H1 (cell line): Measurements from ENCODE around the gene PRR19. TPM values are rescaled to one million over a fixed set of nuclear protein-coding genes. Genes with fewer than 3 reads are reported as not detected.
A peak's percentile ranks its signal among the peaks of the same experiment; 100 is the strongest.

Experiments
- CTCF ChIA-PET: fragments of 300-600 bp; sonication (Branson Sonifier 250); formaldehyde crosslinking; loops from one replicate; lab custom pipeline; 2021; ENCODE audit not compliant: partially characterized antibody; lab: Charles Lee
- POLR2A ChIA-PET: fragments of 300-600 bp; sonication (Branson Sonifier 250); formaldehyde crosslinking; loops from one replicate; lab custom pipeline; 2021; ENCODE audit warnings: inconsistent platforms; ENCODE audit not compliant: partially characterized antibody; lab: Charles Lee
- DNase-seq, 2 experiments: peaks; one replicate each; pipeline versions ENCODE4 v3.0.0 to v3.0.0-alpha.2; 2010 to 2022; ENCODE audit warnings: low spot score in 2 of 2, low read depth in 1 of 2, mixed read lengths in 1 of 2
- FAIRE-seq: peaks from 2 replicates; lab custom pipeline; 2011; peaks lifted over from hg19 to GRCh38; lab: Jason Lieb, UNC
- H2AFZ ChIP-seq: 2 replicates; pipeline ENCODE4 v1.8.1; 2012; ENCODE audit warnings: low read length, inconsistent platforms
- H2AK5ac ChIP-seq: 2 replicates; pipeline ENCODE4 v1.6.1; 2013; ENCODE audit warnings: low read depth, low read length
- H2BK120ac ChIP-seq: replicated peaks from 2 replicates; pipeline ENCODE3; 2013; ENCODE audit warnings: low read depth, low read length, inconsistent platforms
- H2BK12ac ChIP-seq: 2 replicates; pipeline ENCODE4 v1.6.1; 2013; ENCODE audit warnings: low read depth, low read length
- H2BK15ac ChIP-seq: 2 replicates; pipeline ENCODE4 v1.6.1; 2013; ENCODE audit warnings: low read length
- H2BK20ac ChIP-seq: 2 replicates; pipeline ENCODE4 v1.6.1; 2013; ENCODE audit warnings: low read length
- H2BK5ac ChIP-seq: 2 replicates; pipeline ENCODE4 v1.6.1; 2013; ENCODE audit warnings: low read depth, low read length
- H3K14ac ChIP-seq: 2 replicates; pipeline ENCODE4 v1.6.1; 2013; ENCODE audit warnings: inconsistent platforms; ENCODE audit not compliant: insufficient read length
- H3K18ac ChIP-seq: 2 replicates; pipeline ENCODE4 v1.6.1; 2013; ENCODE audit warnings: low read length; ENCODE audit errors: extremely low read depth
- H3K23ac ChIP-seq: 2 replicates; pipeline ENCODE4 v1.6.1; 2013; ENCODE audit warnings: inconsistent platforms; ENCODE audit not compliant: insufficient read length
- H3K23me2 ChIP-seq: 2 replicates; pipeline ENCODE4 v1.6.1; 2013; ENCODE audit warnings: low read depth, low read length
- H3K27ac ChIP-seq: 2 replicates; pipeline ENCODE4 v1.6.1; 2011; ENCODE audit warnings: low read depth, low read length, inconsistent platforms
- H3K27me3 ChIP-seq, 4 experiments: replicated peaks in 1 of 4; 1 replicate in 1 of 4; 2 replicates in 3 of 4; pipeline versions ENCODE4 v1.6.1 to v1.8.1; 2011 to 2013; ENCODE audit warnings: low read length in 3 of 4, mild to moderate bottlenecking in 3 of 4, inconsistent platforms in 2 of 4, mixed read lengths in 2 of 4, moderate library complexity in 1 of 4; ENCODE audit not compliant: control insufficient read depth in 3 of 4, insufficient read depth in 3 of 4; ENCODE audit errors: extremely low read depth in 1 of 4
- H3K36me3 ChIP-seq, 4 experiments: 2 replicates each; pipeline versions ENCODE4 v1.6.1 to v1.8.1; 2011 to 2013; ENCODE audit warnings: mild to moderate bottlenecking in 4 of 4, low read length in 3 of 4, moderate library complexity in 2 of 4, control low read depth in 1 of 4, inconsistent platforms in 1 of 4; ENCODE audit not compliant: insufficient read depth in 4 of 4, control insufficient read depth in 2 of 4
- H3K4ac ChIP-seq: replicated peaks from 2 replicates; pipeline ENCODE3; 2013; ENCODE audit warnings: low read length, low read depth, mixed read lengths, inconsistent platforms; ENCODE audit not compliant: insufficient read length
- H3K4me1 ChIP-seq, 4 experiments: replicated peaks in 1 of 4; 1 replicate in 1 of 4; 2 replicates in 3 of 4; pipeline versions ENCODE4 v1.6.1 to v1.8.1; 2011 to 2013; ENCODE audit warnings: low read length in 3 of 4, inconsistent platforms in 2 of 4, mixed read lengths in 1 of 4; ENCODE audit not compliant: insufficient read depth in 4 of 4, control insufficient read depth in 3 of 4
- H3K4me2 ChIP-seq, 2 experiments: 2 replicates each; pipeline versions ENCODE4 v1.6.1 to v1.8.1; 2011 to 2013; ENCODE audit warnings: low read depth in 2 of 2, low read length in 2 of 2, control low read depth in 1 of 2, inconsistent platforms in 1 of 2, mild to moderate bottlenecking in 1 of 2; ENCODE audit not compliant: insufficient read depth in 1 of 2
- H3K4me3 ChIP-seq, 4 experiments: fragments of 200-600, 300-600 bp in 1 of 4; sonication (generic), shearing (Covaris generic), sonication (Bioruptor Twin) in 1 of 4; 2 replicates each; pipeline versions ENCODE4 v1.5.1 to v1.8.1; 2011 to 2016; ENCODE audit warnings: low read length in 4 of 4, low read depth in 3 of 4, control low read depth in 2 of 4, inconsistent platforms in 2 of 4, mild to moderate bottlenecking in 2 of 4, mixed read lengths in 1 of 4, moderate library complexity in 1 of 4; ENCODE audit not compliant: insufficient read depth in 2 of 4; ENCODE audit errors: extremely low read depth in 1 of 4
- H3K56ac ChIP-seq: replicated peaks from 2 replicates; pipeline ENCODE3; 2013; ENCODE audit warnings: low read depth, mild to moderate bottlenecking, mixed read lengths, low read length, inconsistent platforms; ENCODE audit not compliant: insufficient read length
- H3K79me1 ChIP-seq: 2 replicates; pipeline ENCODE4 v1.6.1; 2013; ENCODE audit warnings: low read depth, low read length, control low read depth
- H3K79me2 ChIP-seq, 2 experiments: 2 replicates each; pipeline versions ENCODE4 v1.6.1 to v1.8.1; 2012 to 2013; ENCODE audit warnings: low read length in 2 of 2, mild to moderate bottlenecking in 2 of 2, inconsistent platforms in 1 of 2; ENCODE audit not compliant: insufficient read depth in 2 of 2, control insufficient read depth in 1 of 2
- H3K9ac ChIP-seq, 4 experiments: replicated peaks in 1 of 4; 1 replicate in 1 of 4; 2 replicates in 3 of 4; pipeline versions ENCODE4 v1.6.1 to v1.8.1; 2011 to 2013; ENCODE audit warnings: low read depth in 3 of 4, low read length in 3 of 4, control low read depth in 2 of 4, mild to moderate bottlenecking in 2 of 4, moderate library complexity in 2 of 4, inconsistent platforms in 1 of 4; ENCODE audit errors: extremely low read depth in 1 of 4
- H3K9me3 ChIP-seq, 2 experiments: 2 replicates each; pipeline versions ENCODE4 v1.6.1 to v1.8.1; 2012 to 2013; ENCODE audit warnings: mild to moderate bottlenecking in 2 of 2, moderate library complexity in 2 of 2, control low read depth in 1 of 2, inconsistent platforms in 1 of 2, low read depth in 1 of 2, low read length in 1 of 2, mixed read lengths in 1 of 2; ENCODE audit not compliant: insufficient read depth in 2 of 2
- H4K20me1 ChIP-seq, 2 experiments: replicated peaks in 1 of 2; 2 replicates each; pipeline versions ENCODE3 to v1.8.1; 2011 to 2013; ENCODE audit warnings: inconsistent platforms in 2 of 2, low read length in 2 of 2, mild to moderate bottlenecking in 1 of 2; ENCODE audit not compliant: insufficient read depth in 2 of 2, control insufficient read depth in 1 of 2
- H4K5ac ChIP-seq: 2 replicates; pipeline ENCODE4 v1.6.1; 2013; ENCODE audit warnings: low read length, low read depth, mixed read lengths, inconsistent platforms; ENCODE audit not compliant: insufficient read length
- H4K8ac ChIP-seq: 2 replicates; pipeline ENCODE4 v1.8.0; 2013; ENCODE audit warnings: mild to moderate bottlenecking, moderate library complexity, low read length, inconsistent platforms; ENCODE audit not compliant: insufficient read depth; ENCODE audit errors: extremely low read depth
- H4K91ac ChIP-seq: replicated peaks from 2 replicates; pipeline ENCODE3; 2013; ENCODE audit warnings: low read length, mixed read lengths, inconsistent platforms; ENCODE audit not compliant: insufficient read length
- E2F6 ChIP-seq: IDR thresholded peaks from 2 replicates; pipeline ENCODE4 v1.6.1; 2012; ENCODE audit warnings: inconsistent platforms
- EZH2 ChIP-seq: fragments of 200-600 bp; sonication (generic); IDR thresholded peaks from 2 replicates; pipeline ENCODE4 v1.7.1; 2012; ENCODE audit warnings: low read depth, mild to moderate bottlenecking, moderate library complexity, low read length, inconsistent platforms; ENCODE audit not compliant: severe bottlenecking
- HDAC2 ChIP-seq, 2 experiments: fragments of 300-600 bp in 1 of 2; sonication (generic) in 1 of 2; IDR thresholded peaks; 2 replicates each; pipeline ENCODE4 v1.6.1; 2011 to 2012; ENCODE audit warnings: low read depth in 2 of 2, low read length in 2 of 2, mild to moderate bottlenecking in 2 of 2, moderate library complexity in 2 of 2, borderline replicate concordance in 1 of 2, inconsistent platforms in 1 of 2
- KDM5A ChIP-seq: fragments of 200-600 bp; IDR thresholded peaks from 2 replicates; pipeline ENCODE4 v1.7.1; 2012; ENCODE audit warnings: mild to moderate bottlenecking, low read length, inconsistent platforms, mixed read lengths
- RBBP5 ChIP-seq: IDR thresholded peaks from 2 replicates; pipeline ENCODE4 v1.7.1; 2012; ENCODE audit warnings: low read depth, mild to moderate bottlenecking, inconsistent platforms, low read length, moderate library complexity, borderline replicate concordance
- TBP ChIP-seq: IDR thresholded peaks from 2 replicates; pipeline ENCODE4 v1.6.1; 2011; ENCODE audit warnings: low read depth, low read length, improper control_type of control experiment
- WGBS, 2 experiments: shearing (Covaris generic) in 1 of 2; methylation state at CpG; one replicate each; pipeline versions ENCODE4 v1.1.6 to v1.1.7; 2013 to 2015; ENCODE audit warnings: low lambda C conversion rate in 2 of 2, mixed read lengths in 2 of 2, inconsistent platforms in 1 of 2, low coverage in 1 of 2, missing lambda C conversion rate in 1 of 2; ENCODE audit not compliant: insufficient replicate concordance in 2 of 2, insufficient coverage in 1 of 2, insufficient read length in 1 of 2; ENCODE audit errors: extremely low coverage in 1 of 2, missing lambda C conversion rate in 1 of 2; 5-methylcytosine and 5-hydroxymethylcytosine counted together
- polyA plus RNA-seq, 7 experiments: library from polyadenylated mRNA; depleted of rRNA in 3 of 7; stranded (reverse) in 5 of 7; unstranded in 2 of 7; fragments of >200 nt in 5 of 7; fragments of 200-250 nt in 2 of 7; gene quantifications; 1 replicate in 5 of 7; 2 replicates in 1 of 7; 4 replicates in 1 of 7; pipeline versions ENCODE4 v1.2.1 to v1.2.3, GENCODE V29; 2011 to 2013; ENCODE audit warnings: missing spikeins in 2 of 7, mixed read lengths in 2 of 7
- total RNA-seq: library from RNA; stranded (reverse); fragmentation: NEBNext Ultra II Directional; extraction: Animal tissue kit (Norgen Biotek cat#: 25700); gene quantifications from 2 replicates; pipeline ENCODE4 v1.2.1, GENCODE V29; 2021

Gene PRR19
- total and polyA plus RNA-seq, 2 of the 8 experiments (the other 6 are each of a cell fraction or from before 2014, with no cell fraction given), result 7.2 to 7.5 TPM

- Histone ChIP-seq H4K20me1 (peaks cover 1 to 2% of the 10 kb centered on the region in 2 experiments), H3K79me2 (no peaks in the 10 kb centered on the region), H3K27me3 (no peaks in the 10 kb centered on the region), H3K18ac (no peak overlapping the region), H3K27ac (0 out of 2 replicates have a peak overlapping the region, but pooled peaks have one; percentile 10), H3K23me2 (no peaks in the 10 kb centered on the region), H2BK20ac (no peak overlapping the region), H3K23ac (no peak overlapping the region), H3K56ac (no peak overlapping the region), H3K36me3 (peaks cover 0 to 9% (median 3%) of the 10 kb centered on the region in 4 experiments; a peak in 4 of 8 replicates), H3K4me2 (no peak overlapping the region), H2BK5ac (no peak overlapping the region; the same call in 1 of the 2 replicates), H3K9me3 (no peaks in the 10 kb centered on the region), H3K79me1 (no peaks in the 10 kb centered on the region), H2AFZ (no peak overlapping the region), H3K4me3 (no peak overlapping the region), H2BK120ac (no peak overlapping the region), H4K5ac (no peak overlapping the region), H3K14ac (no peak overlapping the region), H3K4me1 (no peaks in the 10 kb centered on the region), H3K9ac (no peak overlapping the region), H2BK12ac (no peak overlapping the region), H3K4ac (no peak overlapping the region), H2AK5ac (no peak overlapping the region), H4K91ac (no peak overlapping the region), H2BK15ac (no peak overlapping the region), H4K8ac (no peak overlapping the region)
- no peak for FAIRE-seq
- ChIA-PET POLR2A (interaction anchor here (1.7 kb wide), 1 partner anchor 16 kb away, joined by 4 read pairs; no protein-coding TSS in a partner anchor), CTCF (interaction anchor here (0.6 to 3.8 kb wide), 2 partner anchors 8 to 9 kb away, joined by 3 to 36 read pairs; no protein-coding TSS in a partner anchor)
- WGBS, 2 experiments, result 95% methylated on average over 24 of the region's 31 CpGs; no CpG with 5 or more reads in 1 of the 2 experiments
- DNase-seq, result no peak
- TF ChIP-seq E2F6 (no peak), HDAC2 (IDR thresholded peaks at IDR 0.05; ENCODE audit: borderline replicate concordance in 1 of 2, low read depth in 2 of 2, low read length in 2 of 2) (no peak), KDM5A (no peak), TBP (no peak), RBBP5 (no peak), EZH2 (no peak)
Observed at GRCh38 chr19:42352301-42353259, 50.6 kb downstream of the PRR19 start.
